ENCODE data around the gene GRIP1. TPM values are rescaled to one million over a fixed set of nuclear protein-coding genes. Genes with fewer than 3 reads are reported as not detected.
"Not testable (repeated sequence)": the region's sequence is repeated elsewhere in the genome, so short reads cannot be mapped to it uniquely, and the experiment has no call there.

GRIP1 gene
- total RNA-seq, 2 experiments from 2014 or later = 0.85 to 1.6 TPM

- H3K9me3 Mint-ChIP-seq = no peaks in the 10 kb centered on the region
- H3K27ac Mint-ChIP-seq = no peak overlapping the region
- ChIA-PET POLR2A (no interaction called here), CTCF (no interaction called here)
- no peak for DNase-seq
- no peaks in the 10 kb centered on the region for H3K4me1 Mint-ChIP-seq
- H3K27me3 Mint-ChIP-seq = no peaks in the 10 kb centered on the region
- H3K4me3 Mint-ChIP-seq = no peak overlapping the region
- H3K36me3 Mint-ChIP-seq (ENCODE audit: low read depth) = no peaks in the 10 kb centered on the region
Observed at GRCh38 chr12:66503746-66504145, 175.1 kb downstream of the GRIP1 start.

DNA sequence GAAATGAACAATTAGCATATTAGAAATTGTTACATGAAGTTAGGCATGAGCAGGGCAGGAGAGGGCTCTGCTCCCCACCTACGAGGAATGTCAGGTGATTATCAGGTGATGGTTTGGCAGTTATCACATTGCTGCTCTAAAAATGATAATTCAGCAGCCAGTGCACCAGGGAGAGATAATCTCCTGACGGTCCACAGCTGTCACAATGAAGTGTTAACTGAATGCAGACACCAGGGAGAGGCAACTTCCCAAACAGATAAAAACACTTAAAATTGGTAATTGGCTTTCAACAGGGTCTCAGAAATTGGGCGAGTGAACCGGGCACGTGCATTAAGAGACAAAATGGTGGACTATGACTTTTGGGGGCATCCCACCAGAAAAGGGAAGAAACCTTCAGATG, 176.0 kb downstream of the GRIP1 start:
- POLR2A ChIA-PET = no interaction called here
- no peaks in the 10 kb centered on the region for H3K36me3 Mint-ChIP-seq (ENCODE audit: low read depth)
- no peak for DNase-seq

DNA sequence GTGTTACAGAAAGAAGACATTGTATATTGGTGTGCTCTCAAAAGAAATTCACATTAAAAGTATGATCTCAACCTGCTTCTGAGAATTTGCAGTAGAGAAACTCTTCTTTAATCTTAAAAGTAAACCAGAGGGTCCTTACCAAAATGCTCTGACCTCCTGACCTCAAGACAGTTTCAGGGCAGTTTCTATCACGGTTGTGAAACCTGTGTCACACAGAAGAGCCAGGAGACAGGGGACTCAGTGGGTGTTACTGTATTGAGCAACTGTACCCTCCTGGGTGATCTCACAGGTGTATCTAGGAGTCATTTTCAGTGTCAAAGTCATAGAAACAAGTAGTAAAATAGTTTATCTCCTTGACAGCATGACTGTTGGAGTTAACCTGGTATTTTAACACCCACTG, 178.0 kb downstream of the GRIP1 start:
- DNase-seq = no peak
- peaks cover 7% of the 10 kb centered on the region for H3K27me3 Mint-ChIP-seq
- CTCF ChIA-PET = no interaction called here

More for the DNA sequence above, 176.0 kb downstream of the GRIP1 start:
- Mint-ChIP-seq H3K4me3 (no peak overlapping the region), H3K9me3 (no peaks in the 10 kb centered on the region), H3K4me1 (no peaks in the 10 kb centered on the region), H3K27me3 (no peaks in the 10 kb centered on the region), H3K27ac (no peak overlapping the region)
- CTCF ChIA-PET = no interaction called here

GRCh38 chr12:66500091-66500490, 178.8 kb downstream of the GRIP1 start:
- no peak overlapping the region for H3K27ac Mint-ChIP-seq
- peaks cover 7% of the 10 kb centered on the region for H3K27me3 Mint-ChIP-seq
- ChIA-PET POLR2A (no interaction called here), CTCF (no interaction called here)
- no peak for DNase-seq
- H3K9me3 Mint-ChIP-seq = no peaks in the 10 kb centered on the region
- H3K4me3 Mint-ChIP-seq = no peak overlapping the region
- H3K36me3 Mint-ChIP-seq (ENCODE audit: low read depth) = no peaks in the 10 kb centered on the region
- H3K4me1 Mint-ChIP-seq = no peaks in the 10 kb centered on the region

More for the DNA sequence above, 178.0 kb downstream of the GRIP1 start:
- no peaks in the 10 kb centered on the region for H3K36me3 Mint-ChIP-seq (ENCODE audit: low read depth)
- H3K4me1 Mint-ChIP-seq = no peaks in the 10 kb centered on the region
- POLR2A ChIA-PET = no interaction called here
- H3K9me3 Mint-ChIP-seq = no peaks in the 10 kb centered on the region
- no peak overlapping the region for H3K27ac Mint-ChIP-seq
- H3K4me3 Mint-ChIP-seq = no peak overlapping the region

- H3K4me3 Mint-ChIP-seq = no peak overlapping the region
- peaks cover 7% of the 10 kb centered on the region for H3K27me3 Mint-ChIP-seq
- ChIA-PET CTCF (no interaction called here), POLR2A (no interaction called here)
- no peaks in the 10 kb centered on the region for H3K9me3 Mint-ChIP-seq
- DNase-seq = no peak
- no peaks in the 10 kb centered on the region for H3K4me1 Mint-ChIP-seq
- H3K27ac Mint-ChIP-seq = no peak overlapping the region
- H3K36me3 Mint-ChIP-seq (ENCODE audit: low read depth) = no peaks in the 10 kb centered on the region
Observed at GRCh38 chr12:66499000-66499399, 179.9 kb downstream of the GRIP1 start.

DNA sequence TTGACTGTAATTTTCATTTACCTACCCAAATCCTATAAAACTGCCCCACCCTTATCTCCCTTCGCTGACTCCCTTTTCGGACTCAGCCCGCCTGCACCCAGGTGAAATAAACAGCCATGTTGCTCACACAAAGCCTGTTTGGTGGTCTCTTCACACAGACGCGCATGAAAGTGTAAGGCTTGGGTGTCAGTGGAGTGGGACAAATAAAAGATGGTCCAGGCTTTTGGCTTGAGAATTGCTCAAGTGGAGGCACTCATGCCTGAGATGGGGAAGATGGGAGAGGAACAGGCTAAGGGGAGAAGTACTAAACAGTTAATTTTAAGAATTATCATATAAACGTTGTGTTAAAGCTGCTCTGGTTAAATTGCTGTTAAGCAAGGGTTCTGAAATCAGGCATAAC, 180.8 kb downstream of the GRIP1 start:
- POLR2A ChIA-PET; H3K27ac Mint-ChIP-seq; H3K4me3 Mint-ChIP-seq; DNase-seq; H3K4me1 Mint-ChIP-seq; H3K36me3 Mint-ChIP-seq (ENCODE audit: low read depth); H3K27me3 Mint-ChIP-seq; CTCF ChIA-PET; H3K9me3 Mint-ChIP-seq: not testable (repeated sequence)

GRCh38 chr12:66497008-66497897, 181.6 kb downstream of the GRIP1 start:
- no peaks in the 10 kb centered on the region for H3K4me1 Mint-ChIP-seq
- H3K36me3 Mint-ChIP-seq (ENCODE audit: low read depth) = no peaks in the 10 kb centered on the region
- DNase-seq = no peak
- H3K4me3 Mint-ChIP-seq = no peak overlapping the region
- H3K9me3 Mint-ChIP-seq = no peaks in the 10 kb centered on the region
- ChIA-PET CTCF (no interaction called here), POLR2A (no interaction called here)
- H3K27ac Mint-ChIP-seq = no peak overlapping the region
- H3K27me3 Mint-ChIP-seq = peaks cover 7% of the 10 kb centered on the region

DNA sequence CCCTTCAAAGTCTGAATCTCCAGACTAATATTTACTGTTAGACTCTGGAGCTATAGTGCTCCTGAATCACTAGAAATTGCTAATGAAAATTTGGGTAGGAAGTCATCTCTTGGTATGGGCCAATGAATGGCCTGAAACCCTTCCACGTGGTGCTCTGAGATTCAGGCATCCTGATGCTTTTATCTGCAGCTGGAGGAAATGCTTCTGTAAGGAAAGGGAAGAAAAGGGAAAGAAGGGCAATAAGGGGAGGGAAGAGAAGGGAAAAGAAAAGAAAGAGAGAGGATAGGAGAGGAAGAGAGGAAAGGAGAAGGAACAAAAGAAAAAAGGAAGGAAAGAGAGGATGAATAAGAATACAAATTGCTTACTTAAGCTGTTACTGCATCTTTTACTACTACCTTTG, 182.3 kb downstream of the GRIP1 start:
- ChIA-PET CTCF (no interaction called here), POLR2A (no interaction called here)
- Mint-ChIP-seq H3K9me3 (no peaks in the 10 kb centered on the region), H3K36me3 (ENCODE audit: low read depth) (no peaks in the 10 kb centered on the region), H3K4me1 (no peaks in the 10 kb centered on the region), H3K27ac (no peak overlapping the region), H3K4me3 (no peak overlapping the region), H3K27me3 (peaks cover 7% of the 10 kb centered on the region)
- no peak for DNase-seq

GRCh38 chr12:66495709-66496108, 183.2 kb downstream of the GRIP1 start:
- no peaks in the 10 kb centered on the region for H3K4me1 Mint-ChIP-seq
- no peak overlapping the region for H3K4me3 Mint-ChIP-seq
- H3K27ac Mint-ChIP-seq = no peak overlapping the region
- no peaks in the 10 kb centered on the region for H3K36me3 Mint-ChIP-seq (ENCODE audit: low read depth)
- H3K27me3 Mint-ChIP-seq = peaks cover 7% of the 10 kb centered on the region
- ChIA-PET CTCF (no interaction called here), POLR2A (no interaction called here)
- DNase-seq = no peak
- H3K9me3 Mint-ChIP-seq = no peaks in the 10 kb centered on the region

DNA sequence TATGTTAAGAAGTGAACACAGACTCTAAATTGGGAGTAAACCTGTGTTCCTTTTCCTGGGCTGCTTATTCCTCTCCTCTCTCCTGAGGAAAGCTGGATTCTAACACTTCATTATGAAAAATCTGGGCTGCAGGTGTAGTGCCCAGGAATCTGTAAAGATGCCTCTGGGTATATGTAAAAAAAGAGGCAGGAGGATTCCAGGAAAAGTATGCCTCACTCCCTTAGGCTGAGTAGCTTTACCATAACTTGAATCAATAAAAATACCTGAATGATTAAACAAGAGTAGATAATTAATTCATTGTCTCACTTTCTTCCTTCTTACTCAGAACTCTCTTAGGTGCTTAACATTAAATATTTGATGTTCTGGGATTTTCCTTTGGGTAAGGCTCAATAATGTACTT, 185.1 kb downstream of the GRIP1 start:
- H3K27ac Mint-ChIP-seq = no peak overlapping the region
- no peak overlapping the region for H3K4me3 Mint-ChIP-seq
- H3K36me3 Mint-ChIP-seq (ENCODE audit: low read depth) = no peaks in the 10 kb centered on the region
- H3K27me3 Mint-ChIP-seq = peaks cover 9% of the 10 kb centered on the region
- DNase-seq = no peak
- H3K9me3 Mint-ChIP-seq = no peaks in the 10 kb centered on the region
- POLR2A ChIA-PET = no interaction called here
- CTCF ChIA-PET = no interaction called here
- H3K4me1 Mint-ChIP-seq = no peaks in the 10 kb centered on the region

DNA sequence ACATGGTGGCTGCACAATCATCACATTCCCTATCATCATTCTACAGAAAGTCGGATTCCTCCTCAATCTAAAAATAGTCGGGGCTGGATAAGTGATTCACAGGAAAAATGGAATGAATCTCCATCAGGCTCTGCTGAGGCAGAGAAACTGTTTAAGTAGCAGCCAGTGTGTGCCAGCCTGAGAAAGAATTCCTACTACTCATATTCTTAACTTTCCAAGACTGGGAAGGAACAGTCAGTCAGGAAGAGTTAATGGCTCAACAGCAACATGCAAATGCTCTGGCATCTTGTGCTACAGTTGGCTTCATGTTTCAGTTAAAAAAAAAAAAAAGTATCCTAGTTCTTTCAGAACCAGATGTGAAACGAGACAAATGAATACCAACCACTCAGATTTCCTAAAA, 187.0 kb downstream of the GRIP1 start:
- no peaks in the 10 kb centered on the region for H3K4me1 Mint-ChIP-seq
- no peak for DNase-seq
- ChIA-PET POLR2A (no interaction called here), CTCF (no interaction called here)
- H3K27me3 Mint-ChIP-seq = peaks cover 10% of the 10 kb centered on the region
- no peak overlapping the region for H3K27ac Mint-ChIP-seq
- H3K4me3 Mint-ChIP-seq = no peak overlapping the region
- no peaks in the 10 kb centered on the region for H3K9me3 Mint-ChIP-seq
- no peaks in the 10 kb centered on the region for H3K36me3 Mint-ChIP-seq (ENCODE audit: low read depth)

DNA sequence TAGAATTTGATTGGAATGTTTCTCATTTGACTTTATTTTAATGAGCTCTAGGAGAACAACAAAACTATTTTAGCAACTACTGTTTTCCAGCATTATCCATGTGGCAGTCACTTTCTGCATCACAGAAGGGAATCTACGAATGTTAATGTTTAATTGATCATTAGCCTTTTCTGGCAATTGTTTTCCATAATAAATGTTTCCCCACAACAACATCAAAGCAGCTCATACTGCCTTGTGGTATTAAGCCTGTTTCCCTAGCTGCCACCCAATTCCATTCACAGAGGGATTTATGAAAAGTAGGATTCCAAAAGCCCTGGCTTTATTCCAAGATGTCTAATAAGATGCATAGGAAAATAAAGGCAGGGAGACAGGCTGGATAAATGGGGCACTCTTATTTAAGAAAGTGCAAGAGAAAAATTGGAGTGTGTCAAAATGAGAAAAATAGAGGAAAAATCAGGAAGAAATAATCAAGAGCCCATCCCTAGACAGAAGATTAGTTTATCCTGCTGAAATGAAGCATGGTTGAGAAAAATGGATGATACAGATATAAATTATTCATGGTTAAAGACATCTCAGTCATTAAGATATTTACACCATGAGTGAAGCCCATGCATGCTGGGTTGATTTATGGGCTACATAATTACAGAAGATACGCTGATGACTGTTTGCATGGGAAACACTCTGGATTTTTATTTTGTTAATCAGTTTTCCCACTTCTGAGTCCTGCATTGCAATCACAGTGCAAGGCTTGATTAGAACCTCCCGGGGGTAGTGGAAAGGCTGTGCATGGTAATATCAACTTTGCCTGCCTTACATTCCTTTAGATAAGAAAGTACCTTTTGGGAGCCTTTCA, 196.3 kb downstream of the GRIP1 start:
- Mint-ChIP-seq H3K27me3 (peaks cover 3% of the 10 kb centered on the region), H3K4me1 (no peaks in the 10 kb centered on the region), H3K9me3 (peaks cover 5% of the 10 kb centered on the region), H3K36me3 (ENCODE audit: low read depth) (no peaks in the 10 kb centered on the region), H3K27ac (no peak overlapping the region), H3K4me3 (no peak overlapping the region)
- POLR2A ChIA-PET = no interaction called here
- no peak for DNase-seq
- CTCF ChIA-PET = interaction anchor here (0.6 to 0.8 kb wide), 2 partner anchors 31 to 37 kb away, joined by 3 to 4 read pairs; no protein-coding TSS in a partner anchor

DNA sequence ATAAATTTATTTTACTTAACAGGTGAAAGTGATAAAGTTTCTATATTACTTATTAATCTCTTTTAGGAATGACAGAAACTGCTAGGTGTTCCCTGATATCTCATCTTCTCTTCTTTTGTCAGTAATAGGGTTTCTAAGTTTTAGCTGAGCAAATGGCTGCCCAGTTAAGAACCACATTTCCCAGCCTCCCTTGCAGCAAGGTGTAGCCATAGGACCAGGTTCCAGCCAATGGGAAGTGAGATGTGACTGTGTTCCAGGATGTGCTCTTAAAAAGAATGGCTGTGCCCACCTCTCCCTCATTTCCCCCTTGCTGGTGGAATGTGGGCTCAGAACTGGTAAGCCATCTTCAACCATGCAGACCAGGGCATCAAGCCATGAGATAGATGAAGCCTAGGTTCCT, 210.9 kb downstream of the GRIP1 start:
- H3K9me3 Mint-ChIP-seq = peaks cover 2% of the 10 kb centered on the region
- ChIA-PET CTCF (no interaction called here), POLR2A (no interaction called here)
- no peak overlapping the region for H3K27ac Mint-ChIP-seq
- no peak for DNase-seq
- H3K4me1 Mint-ChIP-seq = no peaks in the 10 kb centered on the region
- no peaks in the 10 kb centered on the region for H3K36me3 Mint-ChIP-seq (ENCODE audit: low read depth)
- H3K27me3 Mint-ChIP-seq = peaks cover 6% of the 10 kb centered on the region
- no peak overlapping the region for H3K4me3 Mint-ChIP-seq
